GM10266 (cell line): ENCODE measurements around the gene TMEM229B.
A peak's percentile ranks its signal among the peaks of the same experiment; 100 is the strongest.

ENCODE experiments used
- DNase-seq: peaks from one replicate; pipeline ENCODE4 v3.0.0; 2012; ENCODE audit errors: extremely low spot score
- TF ChIP-seq, protein P1 (sequence below): IDR thresholded peaks from 2 replicates; pipeline ENCODE4 v1.5.1; 2012; ENCODE audit warnings: mild to moderate bottlenecking, low read depth; ENCODE audit not compliant: control insufficient read depth, insufficient read depth; ENCODE audit errors: missing control alignments

Gene TMEM229B

DNA sequence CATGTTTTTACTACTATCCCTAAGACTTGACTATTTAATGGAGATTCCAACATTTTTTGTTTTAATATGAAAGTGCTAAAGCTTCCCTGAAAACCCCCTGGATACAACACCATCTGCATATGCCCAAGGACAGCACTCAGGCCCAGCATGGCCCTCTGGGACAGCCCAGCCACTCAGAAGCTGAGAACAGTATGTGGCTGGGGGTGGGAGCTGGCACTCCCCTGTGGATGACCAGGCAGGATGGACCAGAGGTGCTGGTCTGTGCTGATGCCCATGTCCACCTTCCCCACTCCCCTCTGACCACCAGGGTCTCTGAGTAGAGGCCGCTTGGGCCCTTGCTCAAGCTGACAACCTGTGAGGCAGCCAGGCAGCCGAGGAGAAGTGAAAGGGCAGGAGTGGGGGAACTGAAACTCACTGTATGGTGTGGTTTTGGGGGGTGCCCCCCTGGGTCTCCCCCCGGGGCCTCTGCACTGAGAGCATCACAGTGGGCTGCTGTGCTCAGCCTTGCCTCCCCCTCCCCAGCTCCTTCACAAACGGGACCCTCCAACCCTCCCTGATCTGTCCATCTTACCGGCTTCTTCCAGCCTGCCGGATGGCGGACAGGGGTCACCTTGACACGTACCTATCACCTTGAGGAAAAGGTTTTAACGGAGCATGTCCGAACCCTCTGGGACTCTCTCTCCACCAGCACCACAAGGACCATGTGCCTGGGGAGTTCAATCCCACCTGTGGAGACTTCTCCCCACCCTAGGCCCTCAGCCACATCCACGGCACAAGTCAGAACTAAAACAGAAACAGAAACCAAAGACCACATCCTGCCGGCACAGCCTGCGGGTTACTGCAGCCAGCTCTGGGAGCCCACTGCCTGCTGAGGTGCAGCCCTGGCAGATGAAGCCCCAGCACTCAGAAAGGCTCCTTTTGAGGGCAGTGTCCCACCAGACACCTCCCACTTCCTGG, at the start of gene TMEM229B:
TSS of gene TMEM229B (minus strand) at position 785 of the 957 bp plus-strand sequence. CDS start 14,798 bp downstream, outside the sequence.
- TF ChIP-seq, protein P1, sequence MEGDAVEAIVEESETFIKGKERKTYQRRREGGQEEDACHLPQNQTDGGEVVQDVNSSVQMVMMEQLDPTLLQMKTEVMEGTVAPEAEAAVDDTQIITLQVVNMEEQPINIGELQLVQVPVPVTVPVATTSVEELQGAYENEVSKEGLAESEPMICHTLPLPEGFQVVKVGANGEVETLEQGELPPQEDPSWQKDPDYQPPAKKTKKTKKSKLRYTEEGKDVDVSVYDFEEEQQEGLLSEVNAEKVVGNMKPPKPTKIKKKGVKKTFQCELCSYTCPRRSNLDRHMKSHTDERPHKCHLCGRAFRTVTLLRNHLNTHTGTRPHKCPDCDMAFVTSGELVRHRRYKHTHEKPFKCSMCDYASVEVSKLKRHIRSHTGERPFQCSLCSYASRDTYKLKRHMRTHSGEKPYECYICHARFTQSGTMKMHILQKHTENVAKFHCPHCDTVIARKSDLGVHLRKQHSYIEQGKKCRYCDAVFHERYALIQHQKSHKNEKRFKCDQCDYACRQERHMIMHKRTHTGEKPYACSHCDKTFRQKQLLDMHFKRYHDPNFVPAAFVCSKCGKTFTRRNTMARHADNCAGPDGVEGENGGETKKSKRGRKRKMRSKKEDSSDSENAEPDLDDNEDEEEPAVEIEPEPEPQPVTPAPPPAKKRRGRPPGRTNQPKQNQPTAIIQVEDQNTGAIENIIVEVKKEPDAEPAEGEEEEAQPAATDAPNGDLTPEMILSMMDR = no peak

DNA sequence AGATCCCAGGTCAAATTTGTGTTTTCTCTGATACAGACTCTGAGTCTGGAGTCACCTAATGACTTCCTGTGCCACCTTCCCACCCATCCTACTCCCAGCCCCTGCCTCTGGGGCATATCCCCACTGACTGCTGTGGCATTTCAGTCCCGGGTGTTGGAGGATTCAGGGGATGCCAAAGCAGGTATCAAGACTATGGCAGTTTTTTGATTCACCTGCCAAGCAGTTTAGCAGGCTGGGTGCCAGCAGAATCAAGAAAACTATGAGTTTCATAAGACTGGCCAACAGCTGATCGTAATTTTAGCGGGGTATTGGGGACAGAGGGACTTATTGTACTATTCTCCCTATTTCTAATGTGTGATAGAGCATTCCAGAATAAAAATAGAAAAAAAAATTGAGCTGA, 49.2 kb upstream of the TMEM229B start:
- TF ChIP-seq, protein P1 = no peak
- no peak for DNase-seq

More for the DNA sequence above, at the start of gene TMEM229B:
- peak; percentile 84 for DNase-seq

DNA sequence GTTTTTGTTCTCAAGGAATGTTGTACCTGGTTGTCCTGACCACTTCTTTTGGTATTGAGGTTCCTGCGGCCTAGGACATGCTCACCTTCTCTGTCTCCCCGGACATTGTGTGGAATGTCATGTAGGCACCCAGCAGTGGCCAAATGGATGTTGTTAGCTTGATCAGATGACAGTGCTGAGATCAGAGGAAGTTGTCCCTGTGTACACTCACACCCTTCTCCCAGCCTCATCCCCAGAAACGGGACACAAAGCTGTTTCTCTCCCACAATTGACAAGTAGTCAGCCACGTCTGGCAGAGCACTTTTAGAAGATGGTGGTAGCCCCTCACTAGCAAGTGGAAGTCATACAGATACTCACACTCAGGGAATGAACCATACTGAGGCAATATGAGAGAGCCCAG, 47.6 kb upstream of the TMEM229B start:
- TF ChIP-seq, protein P1 = no peak
- no peak for DNase-seq

DNA sequence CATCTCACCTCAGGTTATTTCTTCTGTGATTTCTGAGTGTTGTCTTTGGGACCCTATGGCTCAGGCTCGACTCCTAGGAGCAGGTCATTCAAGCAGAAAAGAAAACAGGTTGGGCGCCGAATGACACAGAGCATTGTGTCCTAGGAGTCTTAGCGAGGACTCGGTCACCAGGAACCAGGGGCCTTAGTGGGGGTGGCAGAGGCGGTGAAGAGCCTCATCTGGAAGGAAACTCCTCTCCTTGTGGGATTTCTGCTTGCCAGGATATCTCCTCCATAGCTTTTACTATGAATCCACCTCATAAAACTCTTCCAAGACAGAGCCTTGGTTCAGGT, 45.2 kb upstream of the TMEM229B start:
- DNase-seq = no peak

DNA sequence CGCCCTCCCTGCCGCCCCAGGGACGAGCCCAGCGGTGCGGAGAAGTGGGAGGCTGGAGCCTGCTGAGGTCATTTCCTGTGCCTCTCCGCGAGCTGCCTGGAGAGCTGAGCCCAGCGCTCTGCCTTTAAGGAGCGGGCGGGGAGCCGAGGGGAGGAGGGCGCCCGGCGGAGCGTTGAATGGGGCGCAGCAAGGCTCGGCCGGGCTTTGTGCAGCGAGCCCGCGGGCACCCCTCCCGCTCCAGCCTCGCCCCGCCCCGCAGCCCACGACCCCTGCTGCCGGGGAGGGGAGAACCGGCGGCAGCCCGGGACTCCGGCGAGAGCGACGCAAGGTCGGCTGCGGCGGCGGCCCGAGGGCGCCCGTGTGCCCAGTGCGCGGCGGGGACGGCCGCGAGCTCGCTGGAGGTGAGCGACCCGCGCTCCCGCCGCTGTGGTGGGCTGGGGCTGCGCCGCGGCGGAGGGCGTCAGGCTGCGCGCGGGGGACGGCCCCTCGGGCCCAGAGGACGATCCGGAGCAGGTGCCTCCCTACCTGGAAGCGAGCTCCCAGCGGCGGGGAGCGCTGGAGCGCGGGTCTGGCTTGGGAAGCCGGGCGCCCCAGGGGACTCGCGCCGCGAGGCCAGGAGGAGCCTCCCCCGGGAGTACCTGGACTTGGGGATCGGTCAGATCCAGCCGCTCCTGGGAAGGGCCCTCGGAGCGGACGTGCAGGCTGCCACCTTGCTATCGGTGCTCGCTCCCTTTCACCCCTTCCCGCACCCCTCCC, 44.7 kb upstream of the TMEM229B start, which contains the start of gene PLEKHH1:
TSS of gene PLEKHH1 (plus strand) at position 293 of the 756 bp plus-strand sequence. CDS start 8,578 bp downstream, outside the sequence.
- TF ChIP-seq, protein P1 = no peak
- DNase-seq = peak; percentile 82

More for the DNA sequence above, 45.2 kb upstream of the TMEM229B start:
- TF ChIP-seq, protein P1 = no peak

DNA sequence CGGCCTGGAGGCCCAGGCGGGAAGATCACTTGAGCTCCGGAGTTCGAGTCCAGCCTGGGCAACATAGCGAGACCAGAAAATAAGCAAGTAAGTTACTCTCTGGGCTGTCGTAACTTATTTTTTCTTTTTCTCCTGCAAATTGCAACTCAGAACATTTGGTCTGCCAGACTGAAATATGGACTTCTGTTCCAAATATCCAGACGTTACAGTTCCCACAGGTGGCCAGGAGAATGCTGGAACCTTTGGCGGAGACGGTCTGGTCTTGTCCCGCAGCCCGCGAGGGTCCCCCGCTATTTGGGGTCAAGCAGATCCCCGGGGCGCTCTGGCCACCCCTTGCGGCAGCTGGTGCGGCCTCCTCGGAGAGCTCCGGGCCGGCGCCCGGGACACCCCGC, 44.1 kb upstream of the TMEM229B start:
- TF ChIP-seq, protein P1 = no peak
- no peak for DNase-seq
